ENCODE measurements around the gene NARS2.

- TF ChIP-seq CTCF (IDR thresholded peaks at IDR 0.05) (no peak), POLR2A (IDR thresholded peaks at IDR 0.05) (no peak)
Measured at GRCh38 chr11:78470861-78471442, 103.7 kb downstream of the NARS2 start.

Measured in thyroid gland (tissue), 4 donors.